ENCODE data around the gene ADH4. TPM values are rescaled to one million over a fixed set of nuclear protein-coding genes. Genes with fewer than 3 reads are reported as not detected.

The ADH4 gene
- total and polyA plus RNA-seq, 9 of the 15 experiments (the other 6 are each of a cell fraction or from before 2014, with no cell fraction given) = not detected

DNA sequence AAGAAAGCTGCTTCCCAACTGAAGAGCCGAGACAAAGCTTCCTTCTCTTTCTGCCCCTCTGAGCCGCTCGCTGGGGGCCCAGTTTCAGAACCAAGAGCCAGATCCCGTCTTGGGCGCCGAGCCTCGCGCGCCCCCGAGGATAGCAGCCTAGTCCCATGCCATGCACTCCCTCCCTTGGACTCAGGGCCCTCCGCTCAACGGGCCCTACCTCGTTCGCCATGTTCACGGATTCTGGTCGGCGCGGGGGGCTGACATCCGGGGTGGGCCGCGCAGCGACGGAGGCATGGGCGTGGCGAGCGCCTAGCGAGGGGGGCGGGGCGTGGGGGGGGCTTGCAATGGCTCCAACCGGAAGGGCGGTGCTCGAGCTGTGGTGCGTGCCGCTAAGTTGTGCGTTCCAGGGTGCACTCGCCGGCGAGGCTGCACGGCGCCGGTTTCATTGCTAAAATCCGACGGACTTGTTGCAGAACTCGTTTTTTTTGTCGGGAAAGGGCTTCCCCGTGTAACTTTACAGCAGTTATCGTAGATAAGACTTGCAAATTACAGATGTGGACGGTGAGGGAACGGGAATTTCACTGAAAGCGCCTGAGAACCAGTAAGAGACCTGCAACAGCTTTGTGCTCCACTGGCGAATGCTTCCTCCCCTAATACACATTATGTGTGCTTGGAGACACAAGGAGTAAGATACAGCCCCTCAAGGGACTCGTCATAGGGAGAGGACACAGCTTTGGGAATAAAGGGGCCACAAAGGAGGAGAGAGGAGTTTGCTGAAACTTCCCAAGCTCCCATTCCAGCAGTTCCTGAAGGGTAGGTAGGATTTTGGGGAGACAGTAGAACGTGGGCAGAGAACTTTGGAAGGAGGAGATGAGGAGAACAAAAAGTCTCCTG is 55.4 kb downstream of the ADH4 start, which contains the start of gene ADH5 (continued):
- TF ChIP-seq POLR3G (IDR thresholded peaks at IDR 0.05; ENCODE audit: extremely low read depth, insufficient read length, insufficient replicate concordance) (no peak), HCFC1 (IDR thresholded peaks at IDR 0.05; ENCODE audit: low read depth, low read length) (peak; percentile 43; the same call in 1 of the 2 replicates), FOXA1 (IDR thresholded peaks at IDR 0.05; ENCODE audit: borderline replicate concordance) (no peak), POLR2AphosphoS2 (IDR thresholded peaks at IDR 0.05; ENCODE audit: low read length) (peak; percentile 67; the same call in 1 of the 2 replicates), PRDM10 (IDR thresholded peaks at IDR 0.05; ENCODE audit: partially characterized antibody) (no peak), CTBP1 (IDR thresholded peaks at IDR 0.05; ENCODE audit: borderline replicate concordance) (peak; percentile 52; the same call in 1 of the 2 replicates), SRF (CRISPR knock-in tag; IDR thresholded peaks at IDR 0.05) (no peak), CCNT2 (IDR thresholded peaks at IDR 0.05; ENCODE audit: borderline replicate concordance, extremely low read depth, insufficient read length, low read depth, low read length) (peak; percentile 14), ARNT (IDR thresholded peaks at IDR 0.05) (0 out of 4 replicates have a peak, but pooled peaks of 1 of the 2 experiments have one; percentile 30), MYC (IDR thresholded peaks at IDR 0.05; ENCODE audit: low read depth, low read length) (peak; percentile 76), MYC (CRISPR knock-in tag; IDR thresholded peaks at IDR 0.05; ENCODE audit: borderline replicate concordance, low read depth) (no peak), RBM25 (IDR thresholded peaks at IDR 0.05; ENCODE audit: low read depth, low read length, severe bottlenecking) (no peak), GTF2F1 (IDR thresholded peaks at IDR 0.05; ENCODE audit: low read depth, low read length) (no peak), ETV1 (tag; conservative IDR thresholded peaks at IDR 0.05; ENCODE audit: low read depth) (peak; percentile 78)
- TF ChIP-seq, protein P1, sequence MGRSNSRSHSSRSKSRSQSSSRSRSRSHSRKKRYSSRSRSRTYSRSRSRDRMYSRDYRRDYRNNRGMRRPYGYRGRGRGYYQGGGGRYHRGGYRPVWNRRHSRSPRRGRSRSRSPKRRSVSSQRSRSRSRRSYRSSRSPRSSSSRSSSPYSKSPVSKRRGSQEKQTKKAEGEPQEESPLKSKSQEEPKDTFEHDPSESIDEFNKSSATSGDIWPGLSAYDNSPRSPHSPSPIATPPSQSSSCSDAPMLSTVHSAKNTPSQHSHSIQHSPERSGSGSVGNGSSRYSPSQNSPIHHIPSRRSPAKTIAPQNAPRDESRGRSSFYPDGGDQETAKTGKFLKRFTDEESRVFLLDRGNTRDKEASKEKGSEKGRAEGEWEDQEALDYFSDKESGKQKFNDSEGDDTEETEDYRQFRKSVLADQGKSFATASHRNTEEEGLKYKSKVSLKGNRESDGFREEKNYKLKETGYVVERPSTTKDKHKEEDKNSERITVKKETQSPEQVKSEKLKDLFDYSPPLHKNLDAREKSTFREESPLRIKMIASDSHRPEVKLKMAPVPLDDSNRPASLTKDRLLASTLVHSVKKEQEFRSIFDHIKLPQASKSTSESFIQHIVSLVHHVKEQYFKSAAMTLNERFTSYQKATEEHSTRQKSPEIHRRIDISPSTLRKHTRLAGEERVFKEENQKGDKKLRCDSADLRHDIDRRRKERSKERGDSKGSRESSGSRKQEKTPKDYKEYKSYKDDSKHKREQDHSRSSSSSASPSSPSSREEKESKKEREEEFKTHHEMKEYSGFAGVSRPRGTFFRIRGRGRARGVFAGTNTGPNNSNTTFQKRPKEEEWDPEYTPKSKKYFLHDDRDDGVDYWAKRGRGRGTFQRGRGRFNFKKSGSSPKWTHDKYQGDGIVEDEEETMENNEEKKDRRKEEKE (IDR thresholded peaks at IDR 0.05; ENCODE audit: borderline replicate concordance in 1 of 2, control insufficient read depth in 1 of 2, low read depth in 2 of 2, low read length in 1 of 2) = no peak
- TF ChIP-seq, protein P2, sequence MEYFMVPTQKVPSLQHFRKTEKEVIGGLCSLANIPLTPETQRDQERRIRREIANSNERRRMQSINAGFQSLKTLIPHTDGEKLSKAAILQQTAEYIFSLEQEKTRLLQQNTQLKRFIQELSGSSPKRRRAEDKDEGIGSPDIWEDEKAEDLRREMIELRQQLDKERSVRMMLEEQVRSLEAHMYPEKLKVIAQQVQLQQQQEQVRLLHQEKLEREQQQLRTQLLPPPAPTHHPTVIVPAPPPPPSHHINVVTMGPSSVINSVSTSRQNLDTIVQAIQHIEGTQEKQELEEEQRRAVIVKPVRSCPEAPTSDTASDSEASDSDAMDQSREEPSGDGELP (CRISPR knock-in tag; IDR thresholded peaks at IDR 0.05; ENCODE audit: borderline replicate concordance) = peak; percentile 43; the same call in 1 of the 2 replicates
- TF ChIP-seq, protein P3, sequence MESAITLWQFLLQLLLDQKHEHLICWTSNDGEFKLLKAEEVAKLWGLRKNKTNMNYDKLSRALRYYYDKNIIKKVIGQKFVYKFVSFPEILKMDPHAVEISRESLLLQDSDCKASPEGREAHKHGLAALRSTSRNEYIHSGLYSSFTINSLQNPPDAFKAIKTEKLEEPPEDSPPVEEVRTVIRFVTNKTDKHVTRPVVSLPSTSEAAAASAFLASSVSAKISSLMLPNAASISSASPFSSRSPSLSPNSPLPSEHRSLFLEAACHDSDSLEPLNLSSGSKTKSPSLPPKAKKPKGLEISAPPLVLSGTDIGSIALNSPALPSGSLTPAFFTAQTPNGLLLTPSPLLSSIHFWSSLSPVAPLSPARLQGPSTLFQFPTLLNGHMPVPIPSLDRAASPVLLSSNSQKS (CRISPR knock-in tag; IDR thresholded peaks at IDR 0.05) = no peak

All from K562 (cell line).